Kidney (tissue), 14 donors: ENCODE results near the gene GSG1L. TPM values are rescaled to one million over a fixed set of nuclear protein-coding genes. Genes with fewer than 3 reads are reported as not detected.
"Not testable (repeated sequence)": the region's sequence is repeated elsewhere in the genome, so short reads cannot be mapped to it uniquely, and the experiment has no call there.

Source experiments
- DNase-seq, 5 donors: peaks; one replicate each; pipeline ENCODE4 v3.0.0-alpha.2; 2013 to 2020
- FAIRE-seq: peaks from 2 replicates; lab custom pipeline; 2012; peaks lifted over from hg19 to GRCh38; lab: Jason Lieb, UNC
- H3K27ac ChIP-seq, 2 donors: one replicate each; pipeline ENCODE4 v1.7.0; 2013; ENCODE audit warnings: low read depth in 2 of 2, low read length in 2 of 2, inconsistent platforms in 1 of 2
- H3K27me3 ChIP-seq: one replicate; pipeline ENCODE4 v1.7.1; 2013; ENCODE audit warnings: low read length, inconsistent platforms; ENCODE audit not compliant: control insufficient read depth, insufficient read depth
- H3K36me3 ChIP-seq, 3 donors: one replicate each; pipeline versions ENCODE4 v1.7.0 to v1.7.1; 2013; ENCODE audit warnings: low read length in 3 of 3, control low read depth in 1 of 3, inconsistent platforms in 1 of 3; ENCODE audit not compliant: insufficient read depth in 3 of 3, control insufficient read depth in 2 of 3
- H3K4me1 ChIP-seq, 3 donors: one replicate each; pipeline versions ENCODE4 v1.7.0 to v1.7.1; 2013; ENCODE audit warnings: low read length in 3 of 3, inconsistent platforms in 1 of 3, low read depth in 1 of 3; ENCODE audit not compliant: control insufficient read depth in 2 of 3, insufficient read depth in 2 of 3
- H3K4me3 ChIP-seq, 3 donors: one replicate each; pipeline versions ENCODE4 v1.7.0 to v1.8.1; 2013; ENCODE audit warnings: low read length in 3 of 3, control low read depth in 1 of 3, inconsistent platforms in 1 of 3
- H3K9ac ChIP-seq, 3 donors: one replicate each; pipeline versions ENCODE4 v1.7.0 to v1.7.1; 2013; ENCODE audit warnings: low read length in 3 of 3, control low read depth in 1 of 3, inconsistent platforms in 1 of 3
- H3K9me3 ChIP-seq, 3 donors: one replicate each; pipeline versions ENCODE4 v1.7.0 to v1.7.1; 2013; ENCODE audit warnings: low read length in 3 of 3, control low read depth in 1 of 3, inconsistent platforms in 1 of 3; ENCODE audit not compliant: control insufficient read depth in 2 of 3, insufficient read depth in 1 of 3
- intact Hi-C: fragments of 100-400 bp; cut with DNase I; formaldehyde crosslinking; loops from one replicate; pipeline ENCODE4 v1.11.1; 2022
- polyA plus RNA-seq: library from polyadenylated mRNA; stranded (reverse); fragments of 350-450 nt; fragmentation: Illumina TruSeq; extraction: RNeasy Lipid Tissue Mini Kit (QIAGEN cat#74804); gene quantifications from one replicate; pipeline ENCODE4 v1.2.3, GENCODE V29; 2014; ENCODE audit warnings: low read depth, low replicate concordance; ENCODE audit not compliant: insufficient read depth
- total RNA-seq: library from RNA; stranded (reverse); fragmentation: NEBNext Ultra II Directional; extraction: Animal tissue kit (Norgen Biotek cat#: 25700); gene quantifications from one replicate; pipeline ENCODE4 v1.2.1, GENCODE V29; 2021
- TF ChIP-seq, protein P1 (sequence below): IDR thresholded peaks from 3 replicates; pipeline ENCODE4 v1.5.1; 2012; ENCODE audit warnings: mild to moderate bottlenecking, moderate library complexity, borderline replicate concordance; ENCODE audit not compliant: insufficient read depth; ENCODE audit errors: extremely low read depth
- donor health status: control.
- donor health status: control.
- donor health status: control.
- donor health status: control.
- donor health status: control.
- donor health status: DM: yes; HTN: yes; CAD: no.
- donor health status: Normal renal cell carcinoma (clear cell type).

The GSG1L gene
- total and polyA plus RNA-seq, 2 donors from 2014 or later = not detected

DNA sequence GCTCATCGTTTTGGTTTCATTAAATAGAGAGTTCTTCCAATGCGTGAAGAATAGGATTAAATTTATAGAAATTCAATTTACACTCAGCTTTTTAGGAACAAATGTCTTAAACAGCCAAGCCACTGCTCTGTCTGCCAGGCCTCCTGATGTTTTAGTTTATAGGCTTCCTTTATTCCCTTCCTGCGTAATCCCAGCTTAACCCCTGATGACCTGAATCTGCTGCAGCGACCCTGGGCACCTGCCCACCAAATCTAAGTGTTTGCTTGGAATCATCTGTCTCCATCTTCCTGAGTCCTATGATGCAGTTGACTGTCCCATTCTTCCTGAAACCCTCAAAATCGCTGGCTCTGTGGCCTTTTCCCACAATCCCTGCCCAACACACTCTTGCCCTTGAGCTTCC lies 179.9 kb downstream of the GSG1L start:
- DNase-seq = no peak
- no peak overlapping the region for H3K9ac ChIP-seq
- no peak overlapping the region for H3K4me3 ChIP-seq
- no peaks in the 10 kb centered on the region for H3K36me3 ChIP-seq
- H3K4me1 ChIP-seq = no peaks in the 10 kb centered on the region
- no peak for FAIRE-seq
- no peak overlapping the region for H3K27ac ChIP-seq
- no peaks in the 10 kb centered on the region for H3K9me3 ChIP-seq
- intact Hi-C loops = no loop called here
- H3K27me3 ChIP-seq = no peaks in the 10 kb centered on the region
- TF ChIP-seq, protein P1, sequence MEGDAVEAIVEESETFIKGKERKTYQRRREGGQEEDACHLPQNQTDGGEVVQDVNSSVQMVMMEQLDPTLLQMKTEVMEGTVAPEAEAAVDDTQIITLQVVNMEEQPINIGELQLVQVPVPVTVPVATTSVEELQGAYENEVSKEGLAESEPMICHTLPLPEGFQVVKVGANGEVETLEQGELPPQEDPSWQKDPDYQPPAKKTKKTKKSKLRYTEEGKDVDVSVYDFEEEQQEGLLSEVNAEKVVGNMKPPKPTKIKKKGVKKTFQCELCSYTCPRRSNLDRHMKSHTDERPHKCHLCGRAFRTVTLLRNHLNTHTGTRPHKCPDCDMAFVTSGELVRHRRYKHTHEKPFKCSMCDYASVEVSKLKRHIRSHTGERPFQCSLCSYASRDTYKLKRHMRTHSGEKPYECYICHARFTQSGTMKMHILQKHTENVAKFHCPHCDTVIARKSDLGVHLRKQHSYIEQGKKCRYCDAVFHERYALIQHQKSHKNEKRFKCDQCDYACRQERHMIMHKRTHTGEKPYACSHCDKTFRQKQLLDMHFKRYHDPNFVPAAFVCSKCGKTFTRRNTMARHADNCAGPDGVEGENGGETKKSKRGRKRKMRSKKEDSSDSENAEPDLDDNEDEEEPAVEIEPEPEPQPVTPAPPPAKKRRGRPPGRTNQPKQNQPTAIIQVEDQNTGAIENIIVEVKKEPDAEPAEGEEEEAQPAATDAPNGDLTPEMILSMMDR = no peak

DNA sequence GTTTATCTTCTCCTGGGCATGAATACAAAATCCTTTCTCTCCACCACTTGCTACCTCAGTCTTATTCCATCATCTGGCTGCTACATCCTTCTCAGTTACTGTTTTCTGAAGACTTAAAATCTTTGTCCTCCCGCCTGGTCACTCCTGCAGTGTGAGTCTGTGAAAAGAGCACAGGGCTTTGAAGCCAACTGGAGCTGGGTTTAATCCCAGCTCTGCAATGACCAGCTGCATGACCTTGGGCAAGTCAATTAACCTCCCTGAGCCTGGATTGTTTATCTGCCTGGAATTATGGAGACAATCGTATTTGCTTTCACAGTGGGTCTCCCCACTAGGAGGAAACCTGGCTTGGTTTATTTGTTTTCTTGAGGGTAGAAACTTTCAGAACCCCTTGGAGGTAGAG lies 183.2 kb downstream of the GSG1L start:
- no peaks in the 10 kb centered on the region for H3K4me1 ChIP-seq
- H3K4me3 ChIP-seq = no peak overlapping the region
- TF ChIP-seq, protein P1 = no peak
- H3K27me3 ChIP-seq = no peaks in the 10 kb centered on the region
- DNase-seq (no peak), FAIRE-seq (no peak)
- peaks cover 0 to 3% (median 0%) of the 10 kb centered on the region in 3 donors for H3K9me3 ChIP-seq
- intact Hi-C loops = no loop called here
- H3K27ac ChIP-seq = no peak overlapping the region
- H3K9ac ChIP-seq = no peak overlapping the region
- no peaks in the 10 kb centered on the region for H3K36me3 ChIP-seq

DNA sequence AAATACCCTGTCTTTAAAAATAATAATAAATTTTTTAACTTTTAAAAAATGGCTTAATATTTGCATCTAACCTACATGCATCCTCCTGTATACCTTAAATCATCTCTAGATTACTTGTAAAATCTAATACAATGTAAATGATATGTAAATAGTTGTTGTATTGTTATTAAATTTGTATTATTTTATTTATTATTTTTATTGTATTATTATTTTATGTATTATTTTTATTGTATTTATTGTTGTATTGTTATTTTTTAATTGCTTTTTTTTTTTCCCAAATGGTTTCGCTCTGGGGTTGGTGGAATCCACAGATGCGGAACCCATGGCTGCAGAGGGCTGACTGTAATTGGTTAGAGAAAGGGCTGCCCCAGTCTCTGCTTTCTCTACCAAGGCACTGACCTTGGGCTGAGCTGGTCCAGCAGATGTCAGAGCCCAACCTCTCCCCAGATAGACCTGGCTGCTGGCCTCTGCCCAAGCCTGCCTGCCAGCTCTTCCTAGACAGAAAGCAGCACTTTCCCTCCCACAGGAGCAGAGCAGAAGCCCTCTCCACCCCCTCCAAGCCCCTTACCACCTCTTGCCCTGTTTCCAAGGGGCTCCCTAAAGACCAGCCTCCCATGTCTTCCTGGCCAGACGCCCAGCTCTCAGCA lies 183.8 kb downstream of the GSG1L start:
- no peak overlapping the region for H3K4me3 ChIP-seq
- intact Hi-C loops = no loop called here
- H3K36me3 ChIP-seq = no peaks in the 10 kb centered on the region
- peaks cover 0 to 8% (median 0%) of the 10 kb centered on the region in 3 donors for H3K9me3 ChIP-seq
- no peak overlapping the region for H3K27ac ChIP-seq
- peak; percentile 90 for FAIRE-seq
- DNase-seq = no peak
- H3K4me1 ChIP-seq = no peaks in the 10 kb centered on the region
- TF ChIP-seq, protein P1 = no peak
- H3K9ac ChIP-seq = no peak overlapping the region
- no peaks in the 10 kb centered on the region for H3K27me3 ChIP-seq

DNA sequence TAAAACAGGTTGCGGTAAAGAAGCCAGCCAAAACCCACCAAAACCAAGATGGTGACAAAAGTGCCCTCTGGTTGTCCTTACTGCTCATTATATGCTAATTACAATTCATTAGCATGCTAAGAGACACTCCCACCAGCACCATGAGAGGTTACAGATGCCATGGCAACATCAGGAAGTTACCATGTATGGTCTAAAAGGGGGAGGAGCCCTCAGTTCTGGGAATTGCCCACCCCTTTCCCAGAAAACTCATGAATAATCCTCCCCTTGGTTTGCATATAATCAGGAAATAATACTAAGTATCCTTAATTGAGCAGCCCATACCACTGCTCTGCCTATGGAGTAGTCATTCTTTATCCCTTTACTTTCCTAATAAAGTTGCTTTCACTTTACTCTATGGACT lies 190.9 kb downstream of the GSG1L start:
- DNase-seq, H3K9ac ChIP-seq, H3K27ac ChIP-seq, H3K27me3 ChIP-seq, H3K4me1 ChIP-seq, H3K36me3 ChIP-seq, H3K4me3 ChIP-seq, intact Hi-C loops, FAIRE-seq: not testable (repeated sequence)
- peaks cover 0 to 17% (median 2%) of the 10 kb centered on the region in 3 donors for H3K9me3 ChIP-seq
